ENCODE data around the gene ST6GAL2.

- no peak for TF ChIP-seq CTCF (conservative IDR thresholded peaks at IDR 0.05; ENCODE audit: low read depth, low read length)
- TF ChIP-seq EZH2 (IDR thresholded peaks at IDR 0.05; ENCODE audit: low read length, unreplicated experiment) = no peak
Observed at GRCh38 chr2:106921451-106921850, 35.5 kb upstream of the ST6GAL2 start.

Measured in PC-3 (cell line).